Left lung (tissue), 10 donors: Measurements from ENCODE around the gene LAMA5. TPM values are rescaled to one million over a fixed set of nuclear protein-coding genes. Genes with fewer than 3 reads are reported as not detected.

Source experiments
- ATAC-seq: fragments of 200-7000 bp; cut with Tn5 transposase; one replicate; pipeline ENCODE4 v1.9.1; 2020; ENCODE audit warnings: moderate library complexity
- DNase-seq, 4 donors: peaks; one replicate each; pipeline ENCODE4 v3.0.0-alpha.2; 2013 to 2020
- H3K27ac ChIP-seq, 2 donors: fragments of 200-600 bp; sonication (generic) in 1 of 2; one replicate each; pipeline versions ENCODE4 v1.5.0 to v1.8.0; 2020 to 2021
- H3K27me3 ChIP-seq, 2 donors: fragments of 200-600 bp; sonication (generic) in 1 of 2; one replicate each; pipeline versions ENCODE4 v1.5.0 to v1.8.0; 2020 to 2021
- H3K36me3 ChIP-seq, 2 donors: fragments of 200-600 bp; sonication (generic) in 1 of 2; one replicate each; pipeline versions ENCODE4 v1.5.0 to v1.8.0; 2020 to 2021
- H3K4me1 ChIP-seq, 2 donors: fragments of 200-600 bp; one replicate each; pipeline ENCODE4 v1.8.0; 2021
- H3K4me3 ChIP-seq, 2 donors: fragments of 200-600 bp; sonication (generic) in 1 of 2; one replicate each; pipeline versions ENCODE4 v1.5.0 to v1.8.0; 2020 to 2021; ENCODE audit warnings: mild to moderate bottlenecking in 1 of 2
- H3K9me3 ChIP-seq, 2 donors: fragments of 200-600 bp; sonication (generic) in 1 of 2; one replicate each; pipeline versions ENCODE4 v1.5.0 to v1.8.0; 2020 to 2021
- CTCF ChIP-seq, 2 donors: fragments of 200-600 bp; sonication (generic) in 1 of 2; IDR thresholded peaks; one replicate each; pipeline versions ENCODE4 v1.5.0 to v1.8.0; 2021; ENCODE audit warnings: antibody characterized with exemption in 2 of 2
- intact Hi-C, 2 donors: fragments of 100-400 bp; cut with DNase I; formaldehyde crosslinking; loops; one replicate each; pipeline versions ENCODE4 v1.11.2 to v1.14.2; 2022
- polyA plus RNA-seq, 6 donors: library from polyadenylated mRNA; unstranded; fragments of 120-200 nt; gene quantifications; one replicate each; pipeline ENCODE4 v1.2.1, GENCODE V29; 2013; ENCODE audit not compliant: insufficient read length in 6 of 6
- total RNA-seq, 2 donors: library from RNA; stranded (reverse); fragmentation: NEBNext Ultra II Directional; extraction: Animal tissue kit (Norgen Biotek cat#: 25700); gene quantifications; one replicate each; pipeline ENCODE4 v1.2.1, GENCODE V29; 2021
- donor health status: DM: no; HTN: yes; CAD: no.
- donor health status: DM: no; HTN: no; CAD: no.

The LAMA5 gene
- total and polyA plus RNA-seq, 8 donors, result 123 to 267 (median 158) TPM

- intact Hi-C loops, result no loop called here
- H3K9me3 ChIP-seq, result no peaks in the 10 kb centered on the region
- peaks cover 0 to 12% of the 10 kb centered on the region in 2 donors for H3K4me1 ChIP-seq
- no peak for TF ChIP-seq CTCF (IDR thresholded peaks at IDR 0.05)
- DNase-seq (no peak), ATAC-seq (no peak)
- H3K27ac ChIP-seq, result no peak overlapping the region
- peaks cover 0 to 22% of the 10 kb centered on the region in 2 donors for H3K27me3 ChIP-seq
- H3K36me3 ChIP-seq, result no peaks in the 10 kb centered on the region
- no peak overlapping the region for H3K4me3 ChIP-seq
These were observed 46.0 kb upstream of the LAMA5 start for GRCh38 chr20:62413025-62413570.

GRCh38 chr20:62412194-62413024 lies 45.3 kb upstream of the LAMA5 start:
- intact Hi-C loops, result no loop called here
- no peaks in the 10 kb centered on the region for H3K9me3 ChIP-seq
- ATAC-seq (no peak), DNase-seq (no peak)
- peaks cover 5 to 18% of the 10 kb centered on the region in 2 donors for H3K4me1 ChIP-seq
- H3K4me3 ChIP-seq, result no peak overlapping the region
- no peaks in the 10 kb centered on the region for H3K36me3 ChIP-seq
- H3K27me3 ChIP-seq, result peaks cover 0 to 22% of the 10 kb centered on the region in 2 donors
- no peak for TF ChIP-seq CTCF (IDR thresholded peaks at IDR 0.05)
- H3K27ac ChIP-seq, result no peak overlapping the region

GRCh38 chr20:62411479-62412193 lies 44.5 kb upstream of the LAMA5 start:
- H3K27me3 ChIP-seq, result peaks cover 0 to 15% of the 10 kb centered on the region in 2 donors
- DNase-seq (no peak), ATAC-seq (no peak)
- no peak overlapping the region for H3K4me3 ChIP-seq
- intact Hi-C loops, result no loop called here
- no peak overlapping the region for H3K27ac ChIP-seq
- no peaks in the 10 kb centered on the region for H3K9me3 ChIP-seq
- H3K4me1 ChIP-seq, result peaks cover 7 to 20% of the 10 kb centered on the region in 2 donors
- no peaks in the 10 kb centered on the region for H3K36me3 ChIP-seq
- no peak for TF ChIP-seq CTCF (IDR thresholded peaks at IDR 0.05)

- DNase-seq (no peak), ATAC-seq (no peak)
- intact Hi-C loops, result no loop called here
- peaks cover 14 to 28% of the 10 kb centered on the region in 2 donors for H3K4me1 ChIP-seq
- no peak overlapping the region for H3K27ac ChIP-seq
- H3K9me3 ChIP-seq, result no peaks in the 10 kb centered on the region
- TF ChIP-seq CTCF (IDR thresholded peaks at IDR 0.05), result no peak
- no peaks in the 10 kb centered on the region for H3K36me3 ChIP-seq
- no peak overlapping the region for H3K4me3 ChIP-seq
- peaks cover 0 to 9% of the 10 kb centered on the region in 2 donors for H3K27me3 ChIP-seq
These were observed 43.8 kb upstream of the LAMA5 start for GRCh38 chr20:62410746-62411478.
